Smooth muscle cell (in vitro differentiated cells): ENCODE measurements around the gene MCL1. TPM values are rescaled to one million over a fixed set of nuclear protein-coding genes. Genes with fewer than 3 reads are reported as not detected.

ENCODE experiments used
- DNase-seq: peaks from one replicate; lab custom pipeline; 2025; ENCODE audit not compliant: unreplicated experiment; lab: John Stamatoyannopoulos, UW
- H2AFZ ChIP-seq: fragments of 200-600 bp; sonication (generic); 2 replicates; pipeline ENCODE4 v1.6.0; 2016; ENCODE audit warnings: antibody characterized with exemption, low read depth, mild to moderate bottlenecking
- H3F3A ChIP-seq: fragments of 200-600 bp; sonication (generic); 2 replicates; pipeline ENCODE4 v1.6.0; 2017; ENCODE audit warnings: antibody characterized with exemption, low read depth
- H3K27ac ChIP-seq: fragments of 200-600 bp; sonication (generic); 2 replicates; pipeline ENCODE4 v1.5.1; 2016; ENCODE audit warnings: low read depth, mild to moderate bottlenecking
- H3K27me3 ChIP-seq: fragments of 200-600 bp; sonication (generic); 2 replicates; pipeline ENCODE4 v1.6.1; 2016; ENCODE audit warnings: low read depth, mild to moderate bottlenecking
- H3K36me3 ChIP-seq: fragments of 200-600 bp; sonication (generic); 2 replicates; pipeline ENCODE4 v1.5.1; 2016; ENCODE audit warnings: low read depth
- H3K4me1 ChIP-seq: fragments of 200-600 bp; sonication (generic); 2 replicates; pipeline ENCODE4 v1.5.1; 2016; ENCODE audit warnings: low read depth
- H3K4me2 ChIP-seq: fragments of 200-600 bp; sonication (generic); 2 replicates; pipeline ENCODE4 v1.6.0; 2016; ENCODE audit warnings: mild to moderate bottlenecking
- H3K4me3 ChIP-seq: fragments of 200-600 bp; sonication (generic); 2 replicates; pipeline ENCODE4 v1.5.1; 2016; ENCODE audit warnings: mild to moderate bottlenecking
- H3K79me2 ChIP-seq: fragments of 200-600 bp; sonication (generic); 2 replicates; pipeline ENCODE4 v1.6.0; 2016; ENCODE audit warnings: low read depth, mild to moderate bottlenecking
- H3K9ac ChIP-seq: fragments of 200-600 bp; sonication (generic); 2 replicates; pipeline ENCODE4 v1.6.0; 2016; ENCODE audit warnings: low read depth
- H3K9me3 ChIP-seq: fragments of 200-600 bp; sonication (generic); replicated peaks from 2 replicates; pipeline ENCODE4 v1.5.1; 2016; ENCODE audit warnings: low read depth
- H4K20me1 ChIP-seq: fragments of 200-600 bp; sonication (generic); 2 replicates; pipeline ENCODE4 v1.6.0; 2016; ENCODE audit warnings: low read depth
- CTCF ChIP-seq: fragments of 200-600 bp; sonication (generic); IDR thresholded peaks from 2 replicates; pipeline ENCODE4 v1.5.1; 2017; ENCODE audit warnings: borderline replicate concordance, mild to moderate bottlenecking, antibody characterized with exemption; ENCODE audit not compliant: insufficient read depth, poor library complexity, severe bottlenecking
- WGBS: methylation state at CpG from one replicate; pipeline ENCODE4 v1.1.7; 2016; ENCODE audit warnings: low lambda C conversion rate; 5-methylcytosine and 5-hydroxymethylcytosine counted together
- polyA plus RNA-seq: library from polyadenylated mRNA; unstranded; fragments of >200 nt; fragmentation: Nextera tagmentation; extraction: Ambion mirVana; gene quantifications from 2 replicates; pipeline ENCODE4 v1.2.1, GENCODE V29; 2016
- total RNA-seq: library from RNA; depleted of rRNA; stranded (reverse); fragments of >200 nt; gene quantifications from 2 replicates; pipeline ENCODE4 v1.2.3, GENCODE V29; 2014

Gene MCL1
- total and polyA plus RNA-seq, 2 experiments from 2014 or later = 224 to 519 TPM

DNA sequence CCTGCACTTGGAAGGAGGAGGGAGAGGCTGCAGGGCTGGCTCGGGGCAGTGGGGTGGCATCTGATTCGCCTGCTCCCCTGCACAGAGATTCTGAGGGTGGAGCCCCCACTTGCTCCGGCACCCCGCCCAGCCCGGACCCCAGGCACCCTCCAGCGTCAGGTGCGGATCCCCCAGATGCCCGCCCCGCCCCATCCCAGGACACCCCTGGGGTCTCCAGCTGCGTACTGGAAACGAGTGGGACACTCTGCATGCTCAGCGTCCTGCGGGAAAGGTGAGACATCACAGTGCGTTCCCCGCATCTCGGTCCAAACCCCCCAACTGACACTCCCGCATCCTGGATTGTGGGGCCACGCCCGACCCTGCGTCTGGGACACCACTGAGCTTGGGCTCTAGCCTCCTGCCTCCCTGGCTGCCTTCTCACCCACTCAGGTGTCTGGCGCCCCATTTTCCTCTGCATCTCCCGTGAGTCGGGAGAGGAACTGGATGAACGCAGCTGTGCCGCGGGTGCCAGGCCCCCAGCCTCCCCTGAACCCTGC, 22.3 kb downstream of the MCL1 start:
- no peak for TF ChIP-seq CTCF
- peaks cover 6% of the 10 kb centered on the region for H3F3A ChIP-seq
- WGBS = 95% methylated on average over 18 of the region's 26 CpGs
- H3K79me2 ChIP-seq = peaks cover 14% of the 10 kb centered on the region
- no peak overlapping the region for H3K4me3 ChIP-seq
- DNase-seq = no peak
- H3K27me3 ChIP-seq = no peaks in the 10 kb centered on the region
- H3K4me2 ChIP-seq = no peak overlapping the region
- peaks cover 16% of the 10 kb centered on the region for H4K20me1 ChIP-seq
- H3K9ac ChIP-seq = no peak overlapping the region
- H3K9me3 ChIP-seq = no peaks in the 10 kb centered on the region
- no peak overlapping the region for H3K27ac ChIP-seq
- peaks cover 13% of the 10 kb centered on the region for H3K4me1 ChIP-seq
- no peaks in the 10 kb centered on the region for H3K36me3 ChIP-seq
- H2AFZ ChIP-seq = no peak overlapping the region

- Histone ChIP-seq H3K4me3 (no peak overlapping the region), H3K9ac (no peak overlapping the region), H3K27ac (no peak overlapping the region), H3K4me1 (peaks cover 13% of the 10 kb centered on the region), H2AFZ (no peak overlapping the region), H3K79me2 (peaks cover 14% of the 10 kb centered on the region), H3K4me2 (no peak overlapping the region), H3K27me3 (no peaks in the 10 kb centered on the region), H4K20me1 (peaks cover 16% of the 10 kb centered on the region), H3K36me3 (no peaks in the 10 kb centered on the region), H3F3A (peaks cover 11% of the 10 kb centered on the region), H3K9me3 (no peaks in the 10 kb centered on the region)
- no peak for DNase-seq
- TF ChIP-seq CTCF = no peak
- WGBS = 92% methylated on average over 26 of the region's 26 CpGs
Measured at GRCh38 chr1:150555971-150556865, 23.2 kb downstream of the MCL1 start.

GRCh38 chr1:150555198-150555970, 24.0 kb downstream of the MCL1 start:
- Histone ChIP-seq H3K79me2 (peaks cover 10% of the 10 kb centered on the region), H3F3A (peaks cover 19% of the 10 kb centered on the region), H3K36me3 (no peaks in the 10 kb centered on the region), H3K4me2 (no peak overlapping the region), H3K4me3 (no peak overlapping the region), H3K4me1 (peaks cover 9% of the 10 kb centered on the region), H3K9me3 (no peaks in the 10 kb centered on the region), H3K9ac (no peak overlapping the region), H4K20me1 (peaks cover 11% of the 10 kb centered on the region), H3K27me3 (no peaks in the 10 kb centered on the region), H2AFZ (no peak overlapping the region), H3K27ac (no peak overlapping the region)
- no peak for TF ChIP-seq CTCF
- WGBS = 97% methylated on average over 19 of the region's 19 CpGs
- no peak for DNase-seq
